ENCODE results near the gene BTBD9. TPM values are rescaled to one million over a fixed set of nuclear protein-coding genes. Genes with fewer than 3 reads are reported as not detected.
A peak's percentile ranks its signal among the peaks of the same experiment; 100 is the strongest.
"Not testable (repeated sequence)": the region's sequence is repeated elsewhere in the genome, so short reads cannot be mapped to it uniquely, and the experiment has no call there.

The BTBD9 gene
- total RNA-seq, 2 donors from 2014 or later: 16.2 to 28.3 TPM

GRCh38 chr6:38143191-38144150 is 496.3 kb downstream of the BTBD9 start:
- Mint-ChIP-seq H3K4me1 (peaks cover 31% of the 10 kb centered on the region), H3K36me3 (ENCODE audit: low read depth) (peaks cover 19% of the 10 kb centered on the region), H3K4me3 (no peak overlapping the region), H3K27ac (no peak overlapping the region), H3K27me3 (no peaks in the 10 kb centered on the region), H3K9me3 (no peaks in the 10 kb centered on the region)
- no peak for ATAC-seq (replicated peaks)

DNA sequence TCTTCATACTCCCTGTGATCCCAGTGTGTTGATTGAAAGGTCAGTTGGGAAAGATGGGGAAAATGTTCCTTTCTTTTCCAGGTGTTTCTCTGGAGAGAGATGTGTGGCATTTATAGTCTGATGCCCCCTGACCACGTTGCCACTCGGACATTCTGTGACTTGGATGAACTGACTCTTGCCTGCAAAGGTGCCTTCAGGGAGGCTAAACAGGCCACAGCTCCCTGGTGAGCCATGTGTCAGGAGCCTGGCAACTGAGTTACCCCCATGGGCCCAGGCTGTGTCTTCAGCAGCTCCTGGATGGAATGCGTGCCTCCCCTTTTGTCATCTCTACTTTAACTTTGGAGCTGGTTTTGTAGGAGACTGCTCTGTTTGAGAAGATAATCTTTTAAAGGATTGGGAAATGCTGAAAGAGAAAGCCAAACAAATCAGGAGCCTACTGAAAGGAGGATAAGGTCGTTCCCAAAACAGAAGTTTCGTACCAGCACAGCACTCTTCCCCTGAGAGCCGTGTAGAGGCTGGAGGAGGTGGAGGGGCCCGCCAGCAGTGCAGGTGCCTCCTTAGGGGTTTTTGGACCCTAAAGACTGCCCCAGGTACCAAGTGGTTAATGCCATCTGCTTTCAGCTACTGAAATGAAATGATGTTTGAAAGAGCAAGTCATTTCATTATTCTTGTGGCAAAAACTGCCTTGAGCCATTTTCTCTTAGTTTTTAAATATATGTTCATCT is 497.4 kb downstream of the BTBD9 start:
- no peak overlapping the region for H3K4me3 Mint-ChIP-seq
- H3K27ac Mint-ChIP-seq: no peak overlapping the region
- peaks cover 31% of the 10 kb centered on the region for H3K4me1 Mint-ChIP-seq

DNA sequence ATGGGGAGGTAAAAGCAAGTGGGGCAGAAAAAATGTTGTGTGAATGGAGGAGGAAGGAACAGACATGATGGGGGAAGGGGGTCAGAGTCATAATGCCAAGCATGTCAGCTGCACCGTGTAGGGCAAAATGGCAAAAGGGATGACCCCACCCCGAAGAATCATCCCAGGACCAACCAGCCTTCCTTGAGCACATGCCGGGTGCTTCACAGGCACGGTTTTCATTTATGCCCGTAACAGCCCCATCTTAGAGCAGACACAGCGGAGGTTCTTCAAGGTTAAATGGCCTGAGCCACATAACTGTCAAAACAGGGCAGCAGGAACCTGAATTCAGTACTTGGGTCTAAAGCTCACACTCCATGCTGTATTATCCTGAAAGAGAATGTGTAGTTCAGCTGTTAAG is 498.0 kb downstream of the BTBD9 start:
- Mint-ChIP-seq H3K36me3 (ENCODE audit: low read depth) (peaks cover 12% of the 10 kb centered on the region), H3K9me3 (no peaks in the 10 kb centered on the region), H3K27ac (no peak overlapping the region), H3K27me3 (no peaks in the 10 kb centered on the region), H3K4me1 (peaks cover 35% of the 10 kb centered on the region), H3K4me3 (no peak overlapping the region)
- no peak for ATAC-seq (replicated peaks)

More for the DNA sequence above, 497.4 kb downstream of the BTBD9 start:
- Mint-ChIP-seq H3K9me3 (no peaks in the 10 kb centered on the region), H3K36me3 (ENCODE audit: low read depth) (peaks cover 13% of the 10 kb centered on the region), H3K27me3 (no peaks in the 10 kb centered on the region)
- no peak for ATAC-seq (replicated peaks)

DNA sequence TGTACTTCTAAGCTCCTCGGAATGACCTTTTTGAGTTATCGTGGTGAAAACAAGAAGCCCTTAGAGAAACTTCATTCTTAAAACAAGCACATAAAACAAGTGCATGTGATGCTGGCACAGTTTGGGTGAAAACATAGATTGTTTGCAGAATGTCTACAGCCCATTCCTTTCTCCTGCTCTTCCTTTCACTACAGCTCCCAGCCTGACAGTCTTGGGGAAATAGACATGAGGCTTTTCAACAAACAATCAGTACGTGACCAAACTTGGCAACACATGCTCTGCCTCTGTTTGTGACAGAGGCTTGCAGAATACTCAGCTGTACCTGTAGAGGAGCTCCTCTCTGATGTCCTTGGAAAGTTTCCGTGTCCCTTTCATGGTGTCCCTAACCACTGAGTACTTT is 498.6 kb downstream of the BTBD9 start:
- Mint-ChIP-seq H3K4me3 (no peak overlapping the region), H3K27me3 (no peaks in the 10 kb centered on the region), H3K9me3 (no peaks in the 10 kb centered on the region), H3K36me3 (ENCODE audit: low read depth) (peaks cover 12% of the 10 kb centered on the region), H3K27ac (no peak overlapping the region), H3K4me1 (peaks cover 31% of the 10 kb centered on the region)
- ATAC-seq (replicated peaks): no peak

DNA sequence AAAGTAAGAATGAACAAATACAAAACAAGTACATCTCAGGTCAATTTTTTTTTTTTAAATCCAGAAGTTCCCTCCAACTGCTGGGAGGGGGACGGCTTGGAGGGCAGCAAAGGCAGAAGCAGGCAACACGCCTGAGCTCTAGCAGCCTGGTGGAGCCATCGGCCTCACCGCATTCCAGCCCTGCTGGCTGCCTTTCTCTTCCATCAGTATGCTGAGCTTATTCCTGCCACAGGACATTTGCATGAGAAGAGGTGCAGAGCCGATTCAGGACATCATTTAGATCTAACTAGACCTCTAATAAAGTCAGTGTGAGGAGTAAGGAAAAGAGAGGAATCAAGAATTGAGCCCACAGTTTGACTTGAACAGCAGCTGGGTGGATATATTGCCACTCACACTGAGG is 501.4 kb downstream of the BTBD9 start:
- Mint-ChIP-seq H3K27me3 (no peaks in the 10 kb centered on the region), H3K9me3 (no peaks in the 10 kb centered on the region), H3K4me3 (no peak overlapping the region), H3K27ac (no peak overlapping the region), H3K36me3 (ENCODE audit: low read depth) (peaks cover 15% of the 10 kb centered on the region), H3K4me1 (peaks cover 30% of the 10 kb centered on the region)
- ATAC-seq (replicated peaks): no peak

DNA sequence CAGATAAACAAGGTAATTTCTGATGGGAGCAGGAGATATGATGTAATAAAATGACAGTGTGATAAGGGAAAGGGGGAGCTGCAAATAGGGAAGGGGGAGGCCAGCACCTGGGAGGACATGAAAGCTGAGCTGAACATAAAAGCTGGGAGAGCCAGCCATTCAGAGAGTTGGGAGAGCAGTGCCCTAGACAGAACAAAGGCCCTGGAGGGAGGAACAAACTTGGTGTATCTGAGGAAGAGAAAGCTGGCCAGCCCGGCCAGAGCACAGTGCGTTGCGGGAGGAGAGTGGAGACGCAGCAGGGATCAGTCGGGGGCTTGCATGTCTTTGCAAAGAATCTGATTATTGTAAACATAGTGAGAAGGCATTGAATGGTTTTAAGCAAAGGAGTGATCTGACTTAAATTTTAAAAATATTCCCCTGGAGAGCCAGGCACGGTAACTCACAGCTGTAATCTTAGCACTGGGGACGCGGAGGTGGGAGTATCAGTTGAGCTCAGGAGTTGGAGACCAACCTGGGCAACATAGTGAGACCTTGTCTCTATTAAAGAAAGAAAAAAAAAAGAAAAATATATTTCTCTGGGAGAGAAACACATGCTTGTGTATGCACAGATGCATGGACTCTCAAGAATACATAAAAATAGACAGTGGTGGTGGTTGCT is 502.0 kb downstream of the BTBD9 start:
- peaks cover 30% of the 10 kb centered on the region for H3K4me1 Mint-ChIP-seq
- H3K27ac Mint-ChIP-seq: no peak overlapping the region
- no peaks in the 10 kb centered on the region for H3K27me3 Mint-ChIP-seq
- no peak for ATAC-seq (replicated peaks)
- peaks cover 20% of the 10 kb centered on the region for H3K36me3 Mint-ChIP-seq (ENCODE audit: low read depth)
- no peaks in the 10 kb centered on the region for H3K9me3 Mint-ChIP-seq
- no peak overlapping the region for H3K4me3 Mint-ChIP-seq

- Mint-ChIP-seq H3K27me3 (no peaks in the 10 kb centered on the region), H3K36me3 (ENCODE audit: low read depth) (peaks cover 20% of the 10 kb centered on the region), H3K9me3 (no peaks in the 10 kb centered on the region), H3K4me3 (no peak overlapping the region), H3K4me1 (peaks cover 36% of the 10 kb centered on the region), H3K27ac (no peak overlapping the region)
- ATAC-seq (replicated peaks): no peak
Measured at GRCh38 chr6:38136547-38136946, 503.2 kb downstream of the BTBD9 start.

DNA sequence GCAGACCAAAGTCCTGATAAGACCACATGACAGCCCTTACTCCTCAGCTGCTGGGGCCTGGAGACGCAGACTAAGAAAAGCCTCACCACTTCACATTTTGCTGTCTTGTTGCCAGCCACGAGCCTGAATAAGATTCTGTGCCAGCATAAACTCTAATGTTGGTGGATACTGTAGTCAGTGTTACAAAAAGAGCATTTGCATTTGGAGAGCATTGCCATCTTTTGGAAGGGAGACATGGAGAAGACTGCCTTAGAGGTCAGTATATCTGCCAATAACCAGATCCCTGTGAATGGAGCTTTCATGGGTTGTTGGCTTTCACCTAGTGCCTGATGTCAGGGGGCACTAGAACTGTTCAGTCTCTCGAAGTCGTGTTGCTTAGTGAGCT is 505.0 kb downstream of the BTBD9 start:
- ATAC-seq (replicated peaks): no peak
- peaks cover 14% of the 10 kb centered on the region for H3K36me3 Mint-ChIP-seq (ENCODE audit: low read depth)
- H3K9me3 Mint-ChIP-seq: no peaks in the 10 kb centered on the region
- no peaks in the 10 kb centered on the region for H3K27me3 Mint-ChIP-seq
- H3K27ac Mint-ChIP-seq: no peak overlapping the region
- peaks cover 42% of the 10 kb centered on the region for H3K4me1 Mint-ChIP-seq
- H3K4me3 Mint-ChIP-seq: no peak overlapping the region

GRCh38 chr6:38133932-38134703 is 505.6 kb downstream of the BTBD9 start:
- no peak for ATAC-seq (replicated peaks)

GRCh38 chr6:38131527-38131965 is 508.2 kb downstream of the BTBD9 start:
- Mint-ChIP-seq H3K27ac (peak overlapping the region; percentile 89), H3K9me3 (no peaks in the 10 kb centered on the region), H3K27me3 (no peaks in the 10 kb centered on the region), H3K4me3 (peak overlapping the region; percentile 56), H3K36me3 (ENCODE audit: low read depth) (peaks cover 18% of the 10 kb centered on the region), H3K4me1 (peaks cover 26% of the 10 kb centered on the region)
- ATAC-seq (replicated peaks): peak; percentile 97

More at GRCh38 chr6:38133932-38134703, 505.6 kb downstream of the BTBD9 start:
- H3K4me3 Mint-ChIP-seq: no peak overlapping the region
- peaks cover 14% of the 10 kb centered on the region for H3K36me3 Mint-ChIP-seq (ENCODE audit: low read depth)
- H3K27ac Mint-ChIP-seq: no peak overlapping the region
- H3K27me3 Mint-ChIP-seq: no peaks in the 10 kb centered on the region
- H3K4me1 Mint-ChIP-seq: peaks cover 39% of the 10 kb centered on the region
- no peaks in the 10 kb centered on the region for H3K9me3 Mint-ChIP-seq

DNA sequence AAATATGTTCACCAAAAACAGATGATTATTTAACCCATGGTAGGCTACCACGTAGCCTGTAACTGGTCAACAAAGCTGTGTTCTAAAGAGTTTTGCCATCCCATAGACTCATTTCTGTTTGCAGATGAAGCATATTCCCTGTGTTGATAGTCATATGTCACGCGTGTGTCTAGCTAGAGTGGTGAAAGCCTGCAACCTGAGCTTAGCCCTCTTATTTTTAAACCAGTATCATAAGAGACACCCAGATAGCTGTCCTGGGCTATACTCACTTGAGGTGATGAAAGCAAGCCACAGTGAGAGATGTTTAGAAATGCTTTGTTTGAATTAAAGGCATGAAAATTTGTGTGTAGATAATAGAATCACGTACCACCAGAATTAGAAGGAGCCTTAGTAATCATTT is 512.4 kb downstream of the BTBD9 start:
- no peaks in the 10 kb centered on the region for H3K27me3 Mint-ChIP-seq
- no peak overlapping the region for H3K27ac Mint-ChIP-seq
- H3K4me3 Mint-ChIP-seq: no peak overlapping the region
- peaks cover 21% of the 10 kb centered on the region for H3K4me1 Mint-ChIP-seq
- peaks cover 27% of the 10 kb centered on the region for H3K36me3 Mint-ChIP-seq (ENCODE audit: low read depth)
- no peaks in the 10 kb centered on the region for H3K9me3 Mint-ChIP-seq
- no peak for ATAC-seq (replicated peaks)

DNA sequence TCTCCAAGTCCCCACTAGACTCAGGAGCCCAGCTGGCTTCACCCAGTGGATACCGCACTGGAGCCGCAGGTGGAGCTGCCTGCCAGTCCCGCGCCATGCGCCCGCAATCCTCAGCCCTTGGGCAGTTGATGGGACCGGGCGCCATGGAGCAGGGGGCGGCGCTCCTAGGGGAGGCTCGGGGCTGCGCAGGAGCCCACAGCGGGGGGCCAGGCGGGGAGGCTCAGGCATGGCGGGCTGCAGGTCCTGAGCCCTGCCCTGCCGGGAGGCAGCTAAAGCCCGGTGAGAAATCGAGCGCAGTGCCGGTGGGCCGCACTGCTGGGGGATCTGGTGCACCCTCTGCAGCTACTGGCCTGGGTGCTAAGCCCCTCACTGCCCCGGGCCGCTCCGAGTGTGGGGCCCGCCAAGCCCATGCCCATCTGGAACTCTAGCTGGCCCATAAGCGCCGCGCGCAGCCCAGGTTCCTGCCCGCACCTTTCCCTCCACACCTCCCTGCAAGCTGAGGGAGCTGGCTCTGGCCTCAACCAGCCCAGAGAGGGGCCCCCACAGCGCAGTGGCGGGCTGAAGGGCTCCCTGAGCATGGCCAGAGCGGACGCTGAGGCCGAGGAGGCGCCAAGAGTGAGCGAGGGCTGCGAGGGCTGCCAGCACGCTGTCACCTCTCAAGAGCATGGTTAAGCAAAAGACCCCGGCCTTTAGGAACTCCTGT is 515.4 kb downstream of the BTBD9 start:
- H3K27ac Mint-ChIP-seq; H3K27me3 Mint-ChIP-seq; H3K4me3 Mint-ChIP-seq; H3K9me3 Mint-ChIP-seq; ATAC-seq (replicated peaks); H3K4me1 Mint-ChIP-seq: not testable (repeated sequence)
- peaks cover 56% of the 10 kb centered on the region for H3K36me3 Mint-ChIP-seq (ENCODE audit: low read depth)

GRCh38 chr6:38119516-38119915 is 520.2 kb downstream of the BTBD9 start:
- Mint-ChIP-seq H3K4me3 (no peak overlapping the region), H3K4me1 (peaks cover 4% of the 10 kb centered on the region), H3K27ac (no peak overlapping the region), H3K9me3 (no peaks in the 10 kb centered on the region), H3K36me3 (ENCODE audit: low read depth) (peaks cover 81% of the 10 kb centered on the region), H3K27me3 (no peaks in the 10 kb centered on the region)
- ATAC-seq (replicated peaks): no peak
